HepG2 (cell line): ENCODE measurements around the gene ARHGAP9. TPM values are rescaled to one million over a fixed set of nuclear protein-coding genes. Genes with fewer than 3 reads are reported as not detected.

ENCODE experiments used
- ATF5 ChIP-seq: sonication (generic); formaldehyde crosslinking; IDR thresholded peaks from 2 replicates; pipeline ENCODE4 v1.4.0; 2020; ENCODE audit warnings: mild to moderate bottlenecking, low read depth, missing genetic modification reagents
- EP300 ChIP-seq, 3 experiments: sonication (generic) in 1 of 3; formaldehyde crosslinking in 1 of 3; IDR thresholded peaks; 2 replicates each; pipeline versions ENCODE4 v1.5.1 to v1.6.1; 2011 to 2020; ENCODE audit warnings: low read depth in 2 of 3, low read length in 2 of 3, borderline replicate concordance in 1 of 3, improper control_type of control experiment in 1 of 3, mild to moderate bottlenecking in 1 of 3, missing genetic modification reagents in 1 of 3, moderate library complexity in 1 of 3
- FOXP1 ChIP-seq, 2 experiments: fragments of 450-650 bp in 1 of 2; IDR thresholded peaks; 2 replicates each; pipeline ENCODE4 v1.6.1; 2017 to 2018; ENCODE audit warnings: antibody characterized with exemption in 1 of 2
- HNRNPUL1 ChIP-seq: fragments of 200-400 bp; formaldehyde crosslinking; IDR thresholded peaks from 2 replicates; pipeline ENCODE4 v1.6.1; 2017; ENCODE audit warnings: low read depth, mild to moderate bottlenecking, low read length, moderate library complexity
- KLF6 ChIP-seq: IDR thresholded peaks from 2 replicates; pipeline ENCODE4 v1.8.0; 2016; ENCODE audit warnings: missing biosample characterization, missing genetic modification reagents
- PHF21A ChIP-seq: sonication (generic); formaldehyde crosslinking; IDR thresholded peaks from 2 replicates; pipeline ENCODE4 v1.5.0; 2020; ENCODE audit warnings: mild to moderate bottlenecking, missing genetic modification reagents
- RARA ChIP-seq: IDR thresholded peaks from 2 replicates; pipeline ENCODE4 v1.6.1; 2016; ENCODE audit warnings: missing genetic modification reagents, missing compliant biosample characterization
- RFXAP ChIP-seq: sonication (generic); formaldehyde crosslinking; IDR thresholded peaks from 2 replicates; pipeline ENCODE4 v1.4.0; 2020; ENCODE audit warnings: missing genetic modification reagents, borderline replicate concordance
- SALL2 ChIP-seq: sonication (generic); formaldehyde crosslinking; IDR thresholded peaks from 2 replicates; pipeline ENCODE4 v1.8.1; 2023; ENCODE audit warnings: mild to moderate bottlenecking, missing genetic modification reagents, inconsistent platforms
- SMAD3 ChIP-seq: sonication (generic); formaldehyde crosslinking; IDR thresholded peaks from 2 replicates; pipeline ENCODE4 v1.4.0; 2020; ENCODE audit warnings: missing genetic modification reagents
- THYN1 ChIP-seq: sonication (generic); formaldehyde crosslinking; IDR thresholded peaks from 2 replicates; pipeline ENCODE4 v1.8.1; 2023; ENCODE audit warnings: low read depth, mild to moderate bottlenecking, moderate library complexity, missing genetic modification reagents, borderline replicate concordance
- TOE1 ChIP-seq: sonication (generic); formaldehyde crosslinking; IDR thresholded peaks from 2 replicates; pipeline ENCODE4 v1.4.0; 2020; ENCODE audit warnings: mild to moderate bottlenecking, missing genetic modification reagents
- ZSCAN29 ChIP-seq: sonication (generic); formaldehyde crosslinking; conservative IDR thresholded peaks from 2 replicates; pipeline ENCODE4 v1.4.0; 2020; ENCODE audit warnings: mild to moderate bottlenecking, missing genetic modification reagents
- ZZZ3 ChIP-seq: sonication (generic); formaldehyde crosslinking; IDR thresholded peaks from 2 replicates; pipeline ENCODE4 v1.4.0; 2020; ENCODE audit warnings: missing genetic modification reagents, mild to moderate bottlenecking, borderline replicate concordance
- polyA plus RNA-seq, 8 experiments: library from polyadenylated mRNA; depleted of rRNA in 3 of 8; stranded (reverse) in 7 of 8; unstranded in 1 of 8; fragments of >200 nt; fragmentation: Illumina TruSeq in 4 of 8; extraction: Trizol in 4 of 8; gene quantifications; 2 replicates each; pipeline versions ENCODE4 v1.2.1 to v1.2.3, GENCODE V29; 2011 to 2016; ENCODE audit warnings: low read depth in 4 of 8, missing spikeins in 1 of 8, mixed read lengths in 1 of 8; ENCODE audit not compliant: insufficient read depth in 1 of 8
- total RNA-seq, 5 experiments: library from RNA; depleted of rRNA; stranded (reverse); fragments of >200 nt; fragmentation: Illumina TruSeq; extraction: Trizol; gene quantifications; 2 replicates each; pipeline ENCODE4 v1.2.3, GENCODE V29; 2016; ENCODE audit warnings: low read depth in 1 of 5
- TF ChIP-seq, protein P1 (sequence below): sonication (generic); formaldehyde crosslinking; IDR thresholded peaks from 2 replicates; pipeline ENCODE4 v1.4.0; 2020; ENCODE audit warnings: missing genetic modification reagents
- TF ChIP-seq, protein P2 (sequence below): IDR thresholded peaks from 2 replicates; pipeline ENCODE4 v1.6.1; 2012; ENCODE audit warnings: low read depth, low read length, improper control_type of control experiment
- TF ChIP-seq, protein P3 (sequence below): sonication (generic); formaldehyde crosslinking; IDR thresholded peaks from 2 replicates; pipeline ENCODE4 v1.4.0; 2020; ENCODE audit warnings: low read depth, mild to moderate bottlenecking, missing genetic modification reagents
- TF ChIP-seq, protein P4 (sequence below): sonication (generic); formaldehyde crosslinking; IDR thresholded peaks from 2 replicates; pipeline ENCODE4 v1.5.0; 2020; ENCODE audit warnings: mild to moderate bottlenecking, missing genetic modification reagents, borderline replicate concordance

Gene ARHGAP9
- total and polyA plus RNA-seq, 2 of the 13 experiments (the other 11 are each of a cell fraction or from before 2014, with no cell fraction given), result 0.18 to 1.2 TPM

GRCh38 chr12:57522011-57522886 lies 42.6 kb upstream of the ARHGAP9 start, which contains the start of gene MBD6 (continued):
- TF ChIP-seq, protein P1, sequence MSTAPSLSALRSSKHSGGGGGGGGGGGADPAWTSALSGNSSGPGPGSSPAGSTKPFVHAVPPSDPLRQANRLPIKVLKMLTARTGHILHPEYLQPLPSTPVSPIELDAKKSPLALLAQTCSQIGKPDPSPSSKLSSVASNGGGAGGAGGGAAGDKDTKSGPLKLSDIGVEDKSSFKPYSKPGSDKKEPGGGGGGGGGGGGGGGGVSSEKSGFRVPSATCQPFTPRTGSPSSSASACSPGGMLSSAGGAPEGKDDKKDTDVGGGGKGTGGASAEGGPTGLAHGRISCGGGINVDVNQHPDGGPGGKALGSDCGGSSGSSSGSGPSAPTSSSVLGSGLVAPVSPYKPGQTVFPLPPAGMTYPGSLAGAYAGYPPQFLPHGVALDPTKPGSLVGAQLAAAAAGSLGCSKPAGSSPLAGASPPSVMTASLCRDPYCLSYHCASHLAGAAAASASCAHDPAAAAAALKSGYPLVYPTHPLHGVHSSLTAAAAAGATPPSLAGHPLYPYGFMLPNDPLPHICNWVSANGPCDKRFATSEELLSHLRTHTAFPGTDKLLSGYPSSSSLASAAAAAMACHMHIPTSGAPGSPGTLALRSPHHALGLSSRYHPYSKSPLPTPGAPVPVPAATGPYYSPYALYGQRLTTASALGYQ (CRISPR knock-in tag), result peak; percentile 69; the same call in 1 of the 2 replicates
- TF ChIP-seq ATF5 (CRISPR knock-in tag) (no peak), SMAD3 (CRISPR knock-in tag) (peak; percentile 41; the same call in 1 of the 2 replicates), HNRNPUL1 (no peak), SALL2 (CRISPR knock-in tag) (peak; percentile 70; the same call in 1 of the 2 replicates), EP300 (IDR thresholded peaks at IDR 0.05; ENCODE audit: low read depth in 2 of 2, low read length in 2 of 2) (peak in 1 of 2 experiments; percentile 70; a peak in 1 of 4 replicates), EP300 (CRISPR knock-in tag; IDR thresholded peaks at IDR 0.05; ENCODE audit: borderline replicate concordance) (peak; percentile 33; the same call in 1 of the 2 replicates), TOE1 (CRISPR knock-in tag) (no peak), ZZZ3 (0 out of 2 replicates have a peak, but pooled peaks have one; percentile 50), FOXP1 (IDR thresholded peaks at IDR 0.05) (0 out of 2 replicates have a peak, but pooled peaks have one; percentile 14), FOXP1 (CRISPR knock-in tag; IDR thresholded peaks at IDR 0.05) (peak; percentile 64), KLF6 (peak; percentile 41; the same call in 1 of the 2 replicates), ZSCAN29 (CRISPR knock-in tag) (peak; percentile 83; the same call in 1 of the 2 replicates), RFXAP (CRISPR knock-in tag) (peak; percentile 78; the same call in 1 of the 2 replicates), THYN1 (CRISPR knock-in tag) (no peak), RARA (CRISPR knock-in tag) (peak; percentile 86), PHF21A (CRISPR knock-in tag) (peak; percentile 74)
- TF ChIP-seq, protein P2, sequence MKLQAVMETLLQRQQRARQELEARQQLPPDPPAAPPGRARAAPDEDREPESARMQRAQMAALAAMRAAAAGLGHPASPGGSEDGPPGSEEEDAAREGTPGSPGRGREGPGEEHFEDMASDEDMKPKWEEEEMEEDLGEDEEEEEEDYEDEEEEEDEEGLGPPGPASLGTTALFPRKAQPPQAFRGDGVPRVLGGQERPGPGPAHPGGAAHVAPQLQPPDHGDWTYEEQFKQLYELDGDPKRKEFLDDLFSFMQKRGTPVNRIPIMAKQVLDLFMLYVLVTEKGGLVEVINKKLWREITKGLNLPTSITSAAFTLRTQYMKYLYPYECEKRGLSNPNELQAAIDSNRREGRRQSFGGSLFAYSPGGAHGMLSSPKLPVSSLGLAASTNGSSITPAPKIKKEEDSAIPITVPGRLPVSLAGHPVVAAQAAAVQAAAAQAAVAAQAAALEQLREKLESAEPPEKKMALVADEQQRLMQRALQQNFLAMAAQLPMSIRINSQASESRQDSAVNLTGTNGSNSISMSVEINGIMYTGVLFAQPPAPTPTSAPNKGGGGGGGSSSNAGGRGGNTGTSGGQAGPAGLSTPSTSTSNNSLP, result 0 out of 2 replicates have a peak, but pooled peaks have one; percentile 22
- TF ChIP-seq, protein P3, sequence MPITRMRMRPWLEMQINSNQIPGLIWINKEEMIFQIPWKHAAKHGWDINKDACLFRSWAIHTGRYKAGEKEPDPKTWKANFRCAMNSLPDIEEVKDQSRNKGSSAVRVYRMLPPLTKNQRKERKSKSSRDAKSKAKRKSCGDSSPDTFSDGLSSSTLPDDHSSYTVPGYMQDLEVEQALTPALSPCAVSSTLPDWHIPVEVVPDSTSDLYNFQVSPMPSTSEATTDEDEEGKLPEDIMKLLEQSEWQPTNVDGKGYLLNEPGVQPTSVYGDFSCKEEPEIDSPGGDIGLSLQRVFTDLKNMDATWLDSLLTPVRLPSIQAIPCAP, result 0 out of 2 replicates have a peak, but pooled peaks have one; percentile 66
- TF ChIP-seq, protein P4, sequence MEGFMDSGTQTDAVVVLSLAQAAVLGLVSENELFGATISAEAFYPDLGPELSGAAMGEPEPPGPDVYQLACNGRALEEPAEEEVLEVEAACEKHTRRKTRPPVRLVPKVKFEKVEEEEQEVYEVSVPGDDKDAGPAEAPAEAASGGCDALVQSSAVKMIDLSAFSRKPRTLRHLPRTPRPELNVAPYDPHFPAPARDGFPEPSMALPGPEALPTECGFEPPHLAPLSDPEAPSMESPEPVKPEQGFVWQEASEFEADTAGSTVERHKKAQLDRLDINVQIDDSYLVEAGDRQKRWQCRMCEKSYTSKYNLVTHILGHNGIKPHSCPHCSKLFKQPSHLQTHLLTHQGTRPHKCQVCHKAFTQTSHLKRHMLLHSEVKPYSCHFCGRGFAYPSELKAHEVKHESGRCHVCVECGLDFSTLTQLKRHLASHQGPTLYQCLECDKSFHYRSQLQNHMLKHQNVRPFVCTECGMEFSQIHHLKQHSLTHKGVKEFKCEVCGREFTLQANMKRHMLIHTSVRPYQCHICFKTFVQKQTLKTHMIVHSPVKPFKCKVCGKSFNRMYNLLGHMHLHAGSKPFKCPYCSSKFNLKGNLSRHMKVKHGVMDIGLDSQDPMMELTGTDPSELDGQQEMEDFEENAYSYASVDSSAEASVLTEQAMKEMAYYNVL (CRISPR knock-in tag), result peak; percentile 67; the same call in 1 of the 2 replicates
